ENCODE results near the gene ARHGAP15.

- TF ChIP-seq, protein P1, sequence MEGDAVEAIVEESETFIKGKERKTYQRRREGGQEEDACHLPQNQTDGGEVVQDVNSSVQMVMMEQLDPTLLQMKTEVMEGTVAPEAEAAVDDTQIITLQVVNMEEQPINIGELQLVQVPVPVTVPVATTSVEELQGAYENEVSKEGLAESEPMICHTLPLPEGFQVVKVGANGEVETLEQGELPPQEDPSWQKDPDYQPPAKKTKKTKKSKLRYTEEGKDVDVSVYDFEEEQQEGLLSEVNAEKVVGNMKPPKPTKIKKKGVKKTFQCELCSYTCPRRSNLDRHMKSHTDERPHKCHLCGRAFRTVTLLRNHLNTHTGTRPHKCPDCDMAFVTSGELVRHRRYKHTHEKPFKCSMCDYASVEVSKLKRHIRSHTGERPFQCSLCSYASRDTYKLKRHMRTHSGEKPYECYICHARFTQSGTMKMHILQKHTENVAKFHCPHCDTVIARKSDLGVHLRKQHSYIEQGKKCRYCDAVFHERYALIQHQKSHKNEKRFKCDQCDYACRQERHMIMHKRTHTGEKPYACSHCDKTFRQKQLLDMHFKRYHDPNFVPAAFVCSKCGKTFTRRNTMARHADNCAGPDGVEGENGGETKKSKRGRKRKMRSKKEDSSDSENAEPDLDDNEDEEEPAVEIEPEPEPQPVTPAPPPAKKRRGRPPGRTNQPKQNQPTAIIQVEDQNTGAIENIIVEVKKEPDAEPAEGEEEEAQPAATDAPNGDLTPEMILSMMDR (IDR thresholded peaks at IDR 0.05): no peak
- no peak for TF ChIP-seq POLR2AphosphoS5 (IDR thresholded peaks at IDR 0.05)
- TF ChIP-seq POLR2A (IDR thresholded peaks at IDR 0.05): no peak
Measured at GRCh38 chr2:143504397-143504796, 375.2 kb downstream of the ARHGAP15 start.
